Upper lobe of right lung (tissue), 1 donor: ENCODE results near the gene ENTPD5. TPM values are rescaled to one million over a fixed set of nuclear protein-coding genes. Genes with fewer than 3 reads are reported as not detected.
A peak's percentile ranks its signal among the peaks of the same experiment; 100 is the strongest.

Experiments used
- ATAC-seq: fragments of 200-7000 bp; cut with Tn5 transposase; one replicate; pipeline ENCODE4 v1.9.1; 2020; ENCODE audit warnings: mild to moderate bottlenecking, moderate library complexity
- DNase-seq: peaks from one replicate; pipeline ENCODE4 v3.0.0-alpha.2; 2020
- H3K27ac ChIP-seq: fragments of 200-600 bp; one replicate; pipeline ENCODE4 v1.8.0; 2022
- H3K27me3 ChIP-seq: fragments of 200-600 bp; one replicate; pipeline ENCODE4 v1.8.0; 2022; ENCODE audit warnings: mild to moderate bottlenecking
- H3K36me3 ChIP-seq: fragments of 200-600 bp; one replicate; pipeline ENCODE4 v1.8.0; 2022
- H3K4me1 ChIP-seq: fragments of 200-600 bp; one replicate; pipeline ENCODE4 v1.8.0; 2022
- H3K4me3 ChIP-seq: fragments of 200-600 bp; one replicate; pipeline ENCODE4 v1.8.0; 2022; ENCODE audit warnings: mild to moderate bottlenecking
- H3K9me3 ChIP-seq: fragments of 200-600 bp; one replicate; pipeline ENCODE4 v1.8.0; 2022
- intact Hi-C: fragments of 100-400 bp; cut with DNase I; formaldehyde crosslinking; loops from one replicate; pipeline ENCODE4 v1.11.0; 2022
- total RNA-seq: library from RNA; stranded (reverse); fragmentation: NEBNext Ultra II Directional; extraction: Animal tissue kit (Norgen Biotek cat#: 25700); gene quantifications from one replicate; pipeline ENCODE4 v1.2.1, GENCODE V29; 2021
- TF ChIP-seq, protein P1 (sequence below): fragments of 200-600 bp; IDR thresholded peaks from one replicate; pipeline ENCODE4 v1.8.0; 2022; ENCODE audit warnings: antibody characterized with exemption
- donor health status: DM: no; HTN: yes; CAD: no; lungs with severe emphysema.

The ENTPD5 gene
- total RNA-seq, 1 donor from 2014 or later, result 13.8 TPM

DNA sequence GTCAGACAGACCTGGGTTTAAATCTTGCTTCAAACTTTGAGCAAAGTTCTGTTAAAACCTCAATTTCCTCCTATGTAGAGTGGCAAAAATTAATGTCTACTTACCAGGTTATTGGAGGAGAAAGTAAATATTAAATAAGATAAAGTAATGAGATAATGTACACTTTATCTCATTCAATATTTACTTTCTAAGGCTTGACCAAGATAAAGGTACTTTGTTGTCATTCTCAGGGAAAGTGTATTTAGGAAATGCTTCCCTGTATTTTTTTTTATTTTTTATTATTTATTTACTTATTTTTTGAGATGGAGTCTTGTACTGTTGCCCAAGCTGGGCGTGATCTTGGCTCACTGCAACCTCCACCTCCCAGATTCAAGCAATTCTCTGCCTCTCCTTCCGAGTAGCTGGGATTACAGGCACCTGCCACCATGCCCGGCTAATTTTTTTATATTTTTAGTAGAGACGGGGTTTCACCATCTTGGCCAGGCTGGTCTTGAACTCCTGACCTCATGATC is 73.9 kb downstream of the ENTPD5 start:
- H3K27me3 ChIP-seq, result no peaks in the 10 kb centered on the region
- intact Hi-C loops, result no loop called here
- H3K36me3 ChIP-seq, result peaks cover 7% of the 10 kb centered on the region
- TF ChIP-seq, protein P1, sequence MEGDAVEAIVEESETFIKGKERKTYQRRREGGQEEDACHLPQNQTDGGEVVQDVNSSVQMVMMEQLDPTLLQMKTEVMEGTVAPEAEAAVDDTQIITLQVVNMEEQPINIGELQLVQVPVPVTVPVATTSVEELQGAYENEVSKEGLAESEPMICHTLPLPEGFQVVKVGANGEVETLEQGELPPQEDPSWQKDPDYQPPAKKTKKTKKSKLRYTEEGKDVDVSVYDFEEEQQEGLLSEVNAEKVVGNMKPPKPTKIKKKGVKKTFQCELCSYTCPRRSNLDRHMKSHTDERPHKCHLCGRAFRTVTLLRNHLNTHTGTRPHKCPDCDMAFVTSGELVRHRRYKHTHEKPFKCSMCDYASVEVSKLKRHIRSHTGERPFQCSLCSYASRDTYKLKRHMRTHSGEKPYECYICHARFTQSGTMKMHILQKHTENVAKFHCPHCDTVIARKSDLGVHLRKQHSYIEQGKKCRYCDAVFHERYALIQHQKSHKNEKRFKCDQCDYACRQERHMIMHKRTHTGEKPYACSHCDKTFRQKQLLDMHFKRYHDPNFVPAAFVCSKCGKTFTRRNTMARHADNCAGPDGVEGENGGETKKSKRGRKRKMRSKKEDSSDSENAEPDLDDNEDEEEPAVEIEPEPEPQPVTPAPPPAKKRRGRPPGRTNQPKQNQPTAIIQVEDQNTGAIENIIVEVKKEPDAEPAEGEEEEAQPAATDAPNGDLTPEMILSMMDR, result no peak
- ATAC-seq, result no peak
- H3K27ac ChIP-seq, result no peak overlapping the region
- DNase-seq, result no peak
- H3K4me3 ChIP-seq, result no peak overlapping the region
- H3K9me3 ChIP-seq, result no peaks in the 10 kb centered on the region
- peaks cover 17% of the 10 kb centered on the region for H3K4me1 ChIP-seq

DNA sequence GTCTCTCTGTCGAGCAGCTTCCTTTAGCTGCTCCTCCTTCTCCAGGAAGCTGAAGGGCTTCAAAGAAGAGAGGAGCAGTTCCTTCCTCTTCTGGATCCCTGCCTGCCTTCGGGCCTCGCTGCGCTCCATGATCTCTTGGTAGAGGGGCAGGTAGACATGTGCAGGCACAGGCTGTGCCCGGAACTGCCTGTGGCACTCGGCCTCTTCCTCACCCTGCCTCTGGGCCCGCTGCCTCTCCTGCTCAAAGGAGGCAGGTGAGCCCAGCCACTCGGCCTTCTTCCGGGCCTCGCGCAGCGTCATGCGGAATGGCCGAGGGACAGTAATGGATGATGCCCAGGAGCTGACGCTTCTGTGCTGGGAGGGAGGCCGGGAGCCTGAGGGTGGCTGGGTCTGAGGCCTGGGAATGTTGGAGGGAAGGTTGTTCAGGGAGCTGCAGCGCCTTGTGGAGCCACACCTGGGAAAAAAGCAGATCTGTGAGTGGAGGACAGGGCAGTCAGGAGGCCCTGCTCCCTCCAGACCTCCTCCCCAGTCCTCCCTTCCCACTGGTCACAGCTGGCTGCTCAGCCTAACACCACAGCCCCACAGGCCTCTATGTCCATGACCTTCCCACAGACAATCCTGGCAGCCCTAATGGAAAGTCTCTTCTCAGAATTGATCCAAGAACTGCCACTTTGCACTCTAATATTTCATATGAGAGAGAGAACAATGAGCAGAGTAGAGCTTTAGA is 74.5 kb downstream of the ENTPD5 start:
- H3K36me3 ChIP-seq, result peaks cover 7% of the 10 kb centered on the region
- TF ChIP-seq, protein P1, result no peak
- peaks cover 17% of the 10 kb centered on the region for H3K4me1 ChIP-seq
- ATAC-seq, result peak; percentile 11
- no peak overlapping the region for H3K27ac ChIP-seq
- no peak overlapping the region for H3K4me3 ChIP-seq
- intact Hi-C loops, result no loop called here
- H3K27me3 ChIP-seq, result no peaks in the 10 kb centered on the region
- DNase-seq, result no peak
- no peaks in the 10 kb centered on the region for H3K9me3 ChIP-seq

GRCh38 chr14:73943083-73943482 is 76.0 kb downstream of the ENTPD5 start:
- intact Hi-C loops, result no loop called here
- DNase-seq, result no peak
- peak; percentile 79 for ATAC-seq

DNA sequence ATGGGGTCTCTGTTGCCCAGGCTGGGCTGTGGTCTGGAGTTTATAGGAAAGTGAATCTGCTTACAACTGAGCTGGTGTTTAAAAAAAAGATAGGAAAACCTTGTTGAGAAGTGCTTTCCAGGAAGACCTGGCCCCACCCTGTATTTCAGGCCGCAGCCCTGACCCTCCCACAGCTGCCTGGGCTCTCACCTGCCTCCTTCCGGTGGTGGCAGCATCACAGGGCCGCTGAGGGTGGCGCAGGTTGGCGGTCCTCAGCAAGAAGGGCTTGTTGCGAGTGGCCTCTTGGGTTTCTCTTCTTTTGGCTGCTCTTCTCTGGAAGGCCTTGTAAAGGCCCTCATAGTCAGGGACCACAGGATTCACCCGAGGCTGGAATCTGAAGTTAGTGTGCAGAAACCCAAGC is 76.9 kb downstream of the ENTPD5 start:
- H3K4me3 ChIP-seq, result no peak overlapping the region
- no peak for DNase-seq
- H3K36me3 ChIP-seq, result peaks cover 21% of the 10 kb centered on the region
- peaks cover 10% of the 10 kb centered on the region for H3K4me1 ChIP-seq
- TF ChIP-seq, protein P1, result no peak
- no peaks in the 10 kb centered on the region for H3K9me3 ChIP-seq
- no peak overlapping the region for H3K27ac ChIP-seq
- intact Hi-C loops, result no loop called here
- ATAC-seq, result no peak
- H3K27me3 ChIP-seq, result no peaks in the 10 kb centered on the region

More at GRCh38 chr14:73943083-73943482, 76.0 kb downstream of the ENTPD5 start:
- H3K27ac ChIP-seq, result no peak overlapping the region
- H3K4me1 ChIP-seq, result peaks cover 10% of the 10 kb centered on the region
- H3K9me3 ChIP-seq, result no peaks in the 10 kb centered on the region
- H3K4me3 ChIP-seq, result no peak overlapping the region
- H3K27me3 ChIP-seq, result no peaks in the 10 kb centered on the region
- H3K36me3 ChIP-seq, result peaks cover 12% of the 10 kb centered on the region
- TF ChIP-seq, protein P1, result no peak

DNA sequence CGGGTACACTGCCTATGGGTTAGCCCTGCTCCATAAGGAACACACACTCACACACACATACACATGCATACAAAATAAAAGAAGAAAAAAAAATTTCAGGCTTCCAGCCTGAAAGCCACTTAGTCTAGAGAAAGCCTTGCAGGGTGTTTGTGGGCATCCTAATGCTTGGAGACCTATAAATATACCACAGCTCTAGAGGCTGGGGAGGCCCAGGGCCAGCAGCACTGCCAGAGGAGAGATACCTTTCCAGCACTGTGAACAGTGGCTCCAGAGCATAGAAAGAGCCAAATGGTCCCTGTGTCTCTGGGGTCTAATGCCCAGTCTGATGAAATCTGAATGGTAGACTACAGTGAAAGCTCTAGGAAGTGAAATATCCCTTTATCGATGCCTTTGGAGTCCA is 82.1 kb downstream of the ENTPD5 start:
- ATAC-seq (no peak), DNase-seq (no peak)
- intact Hi-C loops, result no loop called here
- H3K4me3 ChIP-seq, result no peak overlapping the region
- H3K4me1 ChIP-seq, result no peaks in the 10 kb centered on the region
- H3K36me3 ChIP-seq, result peaks cover 46% of the 10 kb centered on the region
- H3K9me3 ChIP-seq, result no peaks in the 10 kb centered on the region
- TF ChIP-seq, protein P1, result no peak
- no peaks in the 10 kb centered on the region for H3K27me3 ChIP-seq
- no peak overlapping the region for H3K27ac ChIP-seq
